ENCODE measurements around the gene CSNK2A1.

Gene CSNK2A1

GRCh38 chr20:445514-446336 is 97.9 kb downstream of the CSNK2A1 start:
- DNase-seq: no peak

DNA sequence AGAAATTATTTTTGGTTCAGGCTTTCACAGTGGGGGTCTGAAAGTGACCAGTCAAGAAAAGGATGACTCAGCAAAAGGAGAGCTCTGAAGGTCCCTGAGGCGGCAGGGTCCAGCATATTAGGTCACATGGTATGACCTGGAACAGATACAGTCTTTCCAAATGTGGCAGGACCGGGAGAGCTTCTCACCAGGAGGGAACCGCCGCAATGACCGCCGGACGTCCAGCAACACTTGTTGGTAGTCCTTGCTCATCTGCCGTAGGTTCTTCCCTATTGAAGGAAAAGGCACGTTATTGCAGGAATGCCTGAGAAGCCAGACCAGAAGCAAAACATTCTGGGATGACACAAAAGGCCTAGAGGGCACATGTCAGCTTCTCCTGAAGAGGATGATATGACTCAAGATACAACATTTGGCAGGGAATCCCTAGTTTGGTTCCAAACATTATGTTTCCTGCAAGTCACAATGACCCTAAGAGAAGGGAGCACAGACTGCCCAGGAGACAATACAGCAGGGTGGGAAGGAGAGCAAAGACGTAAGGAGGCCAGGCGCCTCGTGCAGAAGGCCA is 98.6 kb downstream of the CSNK2A1 start:
- peak; percentile 62 for DNase-seq

- DNase-seq: no peak
Measured at GRCh38 chr20:444117-444516, 99.5 kb downstream of the CSNK2A1 start.

GRCh38 chr20:443223-443775 is 100.3 kb downstream of the CSNK2A1 start:
- DNase-seq: no peak

DNA sequence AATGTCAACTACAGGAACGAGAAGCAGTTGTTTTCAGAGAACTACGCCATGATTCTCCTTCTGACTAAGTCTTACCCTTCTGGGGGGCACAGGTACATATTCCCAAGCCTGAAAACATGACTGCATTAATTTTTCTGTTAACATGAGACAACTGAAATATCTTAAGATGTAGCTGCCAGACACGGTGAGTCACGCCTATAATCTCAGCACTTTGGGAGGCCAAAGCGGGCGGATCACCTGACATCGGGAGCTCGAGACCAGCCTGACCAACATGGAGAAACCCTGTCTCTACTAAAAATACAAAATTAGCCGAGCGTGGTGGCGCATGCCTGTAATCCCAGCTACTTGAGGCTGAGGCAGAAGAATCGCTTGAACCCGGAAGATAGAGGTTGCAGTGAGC is 103.0 kb downstream of the CSNK2A1 start:
- DNase-seq: no peak

- DNase-seq: no peak
Measured at GRCh38 chr20:440148-440547, 103.4 kb downstream of the CSNK2A1 start.

DNA sequence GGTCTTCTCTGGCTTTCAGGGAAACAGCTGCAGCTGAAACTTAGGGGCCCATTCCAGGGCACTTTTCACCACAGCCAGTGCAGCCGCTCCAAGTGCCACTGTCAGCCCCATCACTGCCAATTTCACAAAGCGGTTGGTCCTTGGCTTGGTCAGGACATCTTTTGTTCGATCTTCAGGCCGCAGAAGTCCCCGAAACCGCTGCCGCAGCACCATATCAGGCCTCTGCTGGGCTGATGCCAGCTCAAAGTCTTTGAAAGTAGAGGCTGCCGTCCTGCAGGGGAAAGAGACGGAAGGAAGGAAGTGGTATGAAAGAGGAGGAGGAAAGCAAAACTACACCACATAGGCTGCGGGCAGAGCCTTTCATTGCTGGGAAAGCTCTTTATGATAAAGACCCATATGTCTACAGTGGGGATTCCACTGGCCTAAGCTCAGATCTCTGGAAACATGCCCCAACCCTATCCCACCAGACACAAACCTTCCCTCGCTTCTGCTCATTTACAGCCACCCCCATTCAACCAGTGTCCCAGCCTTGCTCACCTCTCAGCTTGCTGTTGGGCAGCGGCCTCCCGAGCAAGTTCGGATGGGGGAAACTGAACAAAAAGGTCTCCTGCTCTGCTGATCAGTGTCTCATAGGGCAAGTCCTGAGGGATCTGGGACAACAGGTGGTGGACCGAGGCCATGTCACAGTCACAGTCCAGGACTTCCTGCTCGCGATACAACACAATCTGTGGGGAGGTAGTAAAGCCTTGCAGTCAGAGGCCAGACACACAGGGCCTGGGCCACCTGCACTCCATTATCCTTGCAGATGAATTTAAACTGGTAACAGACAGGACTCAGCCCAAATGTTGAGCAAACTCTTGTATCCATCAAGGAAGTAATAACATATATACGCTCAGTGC is 104.8 kb downstream of the CSNK2A1 start:
- DNase-seq: no peak

DNA sequence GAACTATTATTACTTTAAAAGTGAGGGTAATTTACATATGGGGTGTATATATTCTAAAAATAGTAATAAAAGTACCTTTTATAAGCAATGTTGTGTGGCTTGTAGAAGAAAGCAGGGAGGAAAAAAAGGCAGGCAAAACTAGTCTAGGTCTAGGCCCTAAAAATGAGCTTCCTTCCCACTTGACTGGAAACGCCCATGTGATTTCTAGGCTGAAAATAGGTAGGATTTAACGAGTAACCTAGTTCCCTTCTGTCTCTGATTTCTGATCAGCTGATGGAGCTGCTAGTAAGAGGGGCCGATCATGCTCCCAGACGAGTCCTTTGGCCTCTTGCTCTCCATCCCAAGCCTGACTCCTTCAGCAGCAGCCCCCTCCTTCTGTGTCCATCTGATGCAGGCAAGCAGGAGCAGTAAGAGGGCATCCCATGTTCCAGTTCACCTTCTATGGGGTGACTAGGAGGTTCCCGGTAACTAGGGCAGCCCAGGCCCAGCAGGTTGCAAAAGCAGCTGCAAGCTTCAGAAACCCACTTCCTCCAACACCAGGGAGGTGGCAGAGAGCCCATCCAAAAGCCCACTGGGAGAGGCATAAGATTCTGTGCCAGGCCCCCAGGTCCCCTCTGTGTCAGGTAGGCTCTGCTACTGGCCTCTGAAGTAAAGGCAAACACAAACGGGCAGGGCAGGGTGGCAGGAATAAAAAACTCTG is 105.7 kb downstream of the CSNK2A1 start:
- no peak for DNase-seq

DNA sequence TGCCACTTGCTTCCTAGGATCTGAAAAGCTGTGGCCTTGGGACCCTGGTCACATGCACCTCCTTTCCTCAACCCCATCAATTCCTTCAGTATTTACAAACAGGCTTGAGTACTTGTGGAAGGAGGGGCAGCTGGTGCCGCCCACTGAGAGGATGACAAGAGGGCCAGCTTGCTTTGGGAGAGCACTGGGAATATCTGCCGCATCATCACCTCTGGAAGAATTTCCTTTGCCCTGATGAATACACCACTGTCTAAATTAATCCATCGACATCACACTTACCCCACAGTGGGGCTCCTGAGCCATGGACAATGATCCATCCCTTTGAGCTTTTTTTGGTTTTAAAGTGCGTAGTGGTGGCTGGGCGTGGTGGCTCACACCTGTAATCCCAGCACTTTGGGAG is 107.1 kb downstream of the CSNK2A1 start:
- DNase-seq: no peak

- no peak for DNase-seq
Measured at GRCh38 chr20:435558-435957, 108.0 kb downstream of the CSNK2A1 start.

DNA sequence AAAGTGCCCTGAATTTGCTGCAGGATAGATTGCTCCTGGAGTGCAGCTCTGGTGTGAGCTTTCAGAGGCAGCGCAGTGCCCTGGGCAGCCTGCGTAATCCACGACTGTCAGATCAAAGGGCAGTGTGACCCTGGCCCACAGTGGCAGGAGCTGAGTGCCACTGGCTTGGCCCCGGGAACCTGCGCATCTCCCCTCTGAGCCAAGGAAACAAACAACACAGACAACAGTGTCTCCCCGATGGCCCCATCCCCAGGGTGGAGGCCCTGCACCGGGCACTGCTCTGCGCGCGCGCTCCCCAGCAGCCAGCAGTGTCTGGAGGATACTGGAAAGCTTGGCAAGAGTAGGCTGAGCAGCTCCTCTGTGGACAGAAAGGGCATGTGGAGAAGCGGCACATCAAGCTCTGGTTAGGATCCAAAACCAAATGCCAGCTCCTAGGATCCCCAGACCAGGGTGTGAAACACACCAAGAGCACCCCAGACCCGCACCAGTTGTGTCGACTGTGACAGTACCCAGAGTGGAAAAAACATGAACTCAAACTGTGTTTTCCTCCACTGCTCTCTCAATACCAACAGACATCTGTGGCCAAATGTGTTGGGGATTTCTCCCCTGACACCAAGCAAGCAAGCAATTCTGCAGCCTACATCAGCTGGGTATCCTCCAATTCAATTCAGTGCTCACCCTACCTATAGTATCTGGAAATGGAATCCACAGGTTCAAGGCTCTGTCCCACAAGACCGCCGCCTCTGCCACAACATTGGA is 108.8 kb downstream of the CSNK2A1 start:
- no peak for DNase-seq

- peak; percentile 80 for DNase-seq
Measured at GRCh38 chr20:434221-434620, 109.4 kb downstream of the CSNK2A1 start.

GRCh38 chr20:433300-433975 is 110.2 kb downstream of the CSNK2A1 start:
- DNase-seq: no peak

- DNase-seq: no peak
Measured at GRCh38 chr20:432677-433299, 110.8 kb downstream of the CSNK2A1 start.

DNA sequence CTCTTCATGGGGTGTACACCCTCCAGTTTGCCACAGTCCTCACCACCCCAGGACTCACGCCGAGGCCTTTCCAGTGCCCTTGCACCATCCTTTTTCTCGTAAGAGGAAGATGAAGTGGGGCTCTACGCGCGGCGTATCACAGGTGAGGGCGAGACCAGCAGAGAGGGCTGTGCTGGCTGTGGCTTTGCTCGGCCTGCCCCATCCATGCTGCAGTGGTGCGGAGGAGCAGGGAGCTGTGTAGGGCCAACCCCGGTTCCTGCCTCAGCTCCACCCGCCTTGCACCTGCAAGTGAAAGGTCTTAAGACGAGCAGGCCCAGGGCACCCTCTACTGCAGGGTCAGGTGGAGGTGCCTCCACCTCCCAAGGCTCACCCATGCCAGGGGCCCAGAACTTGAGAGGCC is 111.4 kb downstream of the CSNK2A1 start:
- DNase-seq: no peak

DNA sequence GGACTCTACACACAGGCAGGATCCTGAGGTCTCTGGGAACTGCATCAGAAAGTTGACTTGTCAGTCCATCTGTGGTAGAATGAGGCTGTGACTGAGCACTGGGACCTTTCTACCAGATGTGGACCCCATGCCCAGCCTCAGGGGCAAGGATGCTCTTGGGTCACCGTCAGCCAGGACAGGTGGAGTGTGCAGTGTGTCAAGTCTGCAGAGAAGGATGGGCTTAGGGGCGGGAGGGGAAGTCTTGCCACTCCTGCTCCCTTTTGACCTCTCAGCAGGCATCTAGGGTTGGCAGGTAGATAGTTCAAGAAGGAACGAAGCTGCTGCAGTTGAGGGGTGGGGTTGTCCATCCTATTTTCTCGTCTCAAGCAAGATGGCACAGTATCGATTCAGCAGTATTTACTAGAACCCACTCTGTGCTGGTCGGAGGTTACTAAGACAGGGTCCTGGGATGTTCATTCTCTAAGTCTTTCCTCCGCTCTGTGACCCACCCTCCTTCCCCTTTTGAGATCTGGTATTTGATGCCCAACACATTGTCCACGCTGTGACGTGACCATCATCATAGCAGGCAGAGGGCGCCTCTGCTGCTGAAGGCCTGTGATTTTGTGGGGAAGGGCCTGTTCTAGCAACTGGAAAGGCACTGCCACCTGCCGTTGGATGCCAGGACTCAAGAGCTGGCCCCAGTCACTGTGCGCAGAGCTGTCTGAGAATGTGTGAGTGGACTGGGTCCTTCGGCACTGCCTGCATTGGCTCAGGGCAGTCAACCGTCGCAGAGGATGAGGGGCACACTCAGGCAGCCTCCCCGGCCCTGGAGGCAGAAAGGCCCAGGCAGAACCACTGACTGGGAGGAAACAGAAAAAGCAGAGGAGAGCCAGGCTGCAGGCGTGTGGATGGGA is 112.3 kb downstream of the CSNK2A1 start:
- DNase-seq: peak; percentile 84

DNA sequence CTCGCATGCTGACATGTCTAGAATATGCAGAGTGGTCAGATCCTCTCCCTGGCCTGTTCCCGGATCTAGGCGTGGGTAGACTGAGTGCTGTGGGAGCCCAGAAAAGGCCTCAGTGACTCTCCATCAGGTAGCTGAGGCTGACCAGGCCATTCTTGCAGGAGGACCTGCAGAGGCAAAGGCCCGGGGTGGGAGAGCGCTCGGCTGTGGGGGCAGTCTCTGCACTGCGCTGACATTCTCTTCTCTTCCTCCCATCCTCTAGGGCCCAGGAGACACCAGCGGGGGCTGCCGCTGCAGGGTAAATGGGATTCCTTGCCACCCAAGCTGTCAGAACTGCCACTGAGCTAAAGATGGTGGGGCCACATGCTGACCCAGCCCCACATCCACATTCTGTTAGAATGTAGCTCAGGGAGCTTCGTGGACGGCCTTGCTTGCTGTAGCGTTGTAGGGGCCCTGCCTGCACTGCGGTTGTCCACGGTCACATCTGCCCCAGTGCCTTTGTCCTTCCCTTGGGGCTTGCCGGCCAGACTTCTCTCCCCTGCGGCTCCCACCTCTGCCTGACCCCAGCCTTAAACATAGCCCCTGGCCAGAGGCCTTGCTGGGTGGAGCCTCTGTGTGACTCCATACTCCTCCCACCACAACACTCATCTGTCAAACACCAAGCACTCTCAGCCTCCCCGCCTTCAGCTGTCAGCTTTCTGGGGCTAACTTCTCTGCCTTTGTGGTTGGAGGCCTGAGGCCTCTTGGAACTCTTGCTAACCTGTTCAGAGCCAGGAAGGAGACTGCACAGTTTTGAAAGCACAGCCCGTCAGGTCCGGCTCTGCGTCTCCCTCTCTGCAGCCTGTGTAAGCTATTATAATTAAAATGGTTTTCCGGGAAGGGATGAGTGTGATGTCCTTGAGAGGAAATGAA is 113.2 kb downstream of the CSNK2A1 start:
- no peak for DNase-seq

- DNase-seq: no peak
Measured at GRCh38 chr20:428658-429200, 114.9 kb downstream of the CSNK2A1 start.
